Myocyte (in vitro differentiated cells): Measurements from ENCODE around the gene SPOCK1. TPM values are rescaled to one million over a fixed set of nuclear protein-coding genes. Genes with fewer than 3 reads are reported as not detected.

Source experiments
- DNase-seq: peaks from one replicate; pipeline ENCODE4 v3.0.0-alpha.2; 2012; ENCODE audit warnings: low read depth
- total RNA-seq: library from RNA; depleted of rRNA; stranded (reverse); fragments of >200 nt; gene quantifications from 2 replicates; pipeline ENCODE4 v1.2.3, GENCODE V29; 2014

Gene SPOCK1
- total RNA-seq, 1 donor from 2014 or later, result 9.5 TPM

DNA sequence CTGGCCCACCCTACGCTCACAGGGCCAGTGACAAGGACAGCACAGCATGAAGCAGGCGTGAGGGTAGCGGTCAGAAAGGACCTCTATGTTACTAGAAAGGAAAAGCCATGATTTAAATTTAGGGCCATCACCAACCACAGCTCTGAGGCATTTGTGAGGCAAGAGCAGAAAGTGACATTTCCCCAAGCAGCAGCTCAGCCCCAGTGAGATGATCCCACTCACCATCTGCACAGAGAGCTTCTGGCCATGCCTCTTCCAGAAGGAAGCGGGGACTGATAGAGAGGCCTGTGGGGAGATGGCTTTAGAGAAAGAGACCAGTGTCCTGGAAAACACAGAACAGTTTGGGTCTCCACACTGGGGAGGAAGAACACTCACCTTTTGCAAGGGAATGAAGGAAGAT is 413.9 kb downstream of the SPOCK1 start:
- no peak for DNase-seq

DNA sequence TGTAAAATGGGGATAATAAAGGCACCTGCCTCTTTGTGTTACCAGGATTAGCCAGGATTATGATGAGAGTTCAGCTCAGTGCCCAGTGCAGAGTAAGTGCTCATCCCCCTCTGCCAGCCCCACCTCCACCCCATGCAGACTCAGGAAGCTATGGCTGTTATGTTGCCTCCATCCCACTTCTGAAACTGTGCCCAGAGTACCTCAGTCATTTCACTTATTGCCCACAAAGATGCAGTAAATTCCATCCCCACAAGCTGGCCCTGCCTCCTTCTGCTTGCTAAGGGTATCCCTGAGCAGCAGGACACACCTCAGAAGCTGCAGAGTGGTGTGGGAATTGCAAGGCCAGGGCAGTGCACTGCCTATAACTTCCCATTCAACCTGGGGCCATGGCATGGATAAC is 415.1 kb downstream of the SPOCK1 start:
- no peak for DNase-seq

DNA sequence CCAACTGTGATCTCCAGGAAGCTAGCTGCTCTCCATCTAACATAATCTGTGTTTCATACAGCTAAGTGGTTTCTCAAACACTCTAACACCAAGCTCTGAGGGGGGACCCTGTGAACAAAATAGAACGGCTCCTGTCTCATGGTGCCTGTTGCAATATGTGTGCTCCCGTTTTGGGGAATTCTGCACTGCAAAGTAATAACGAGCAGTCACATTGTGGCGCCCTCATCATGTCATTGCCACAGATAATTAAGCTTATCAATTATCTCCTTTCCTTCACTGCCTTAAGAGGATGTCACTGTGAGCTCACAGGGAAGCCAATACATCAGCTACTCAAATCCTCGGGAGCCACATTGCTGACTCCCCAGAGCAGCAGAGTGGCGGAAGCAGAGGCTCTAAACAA is 416.2 kb downstream of the SPOCK1 start:
- DNase-seq, result no peak

DNA sequence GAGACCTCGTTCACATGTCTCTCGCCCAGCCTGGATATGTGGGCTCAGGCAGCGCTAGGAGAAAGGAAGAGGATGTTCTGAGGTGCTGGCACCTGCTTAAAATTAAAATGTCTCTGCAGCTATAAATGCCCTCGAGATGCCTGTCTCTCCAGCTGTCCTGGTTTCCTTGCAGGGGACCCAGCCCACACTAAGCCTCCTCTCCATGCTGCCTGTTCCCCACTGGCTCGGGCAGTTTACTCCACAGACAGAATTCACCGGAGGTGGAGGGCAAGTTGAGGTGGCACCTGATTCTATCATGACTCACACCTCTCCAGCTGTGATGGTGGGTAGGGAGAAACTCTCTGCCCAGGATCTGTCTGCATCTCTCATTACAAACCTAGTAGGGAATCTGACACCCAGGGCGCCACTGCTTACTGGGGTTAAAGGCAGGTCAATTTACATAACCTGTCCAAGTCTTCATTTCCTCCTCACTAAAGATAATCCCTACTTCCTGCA is 420.9 kb downstream of the SPOCK1 start:
- peak; percentile 60 for DNase-seq

DNA sequence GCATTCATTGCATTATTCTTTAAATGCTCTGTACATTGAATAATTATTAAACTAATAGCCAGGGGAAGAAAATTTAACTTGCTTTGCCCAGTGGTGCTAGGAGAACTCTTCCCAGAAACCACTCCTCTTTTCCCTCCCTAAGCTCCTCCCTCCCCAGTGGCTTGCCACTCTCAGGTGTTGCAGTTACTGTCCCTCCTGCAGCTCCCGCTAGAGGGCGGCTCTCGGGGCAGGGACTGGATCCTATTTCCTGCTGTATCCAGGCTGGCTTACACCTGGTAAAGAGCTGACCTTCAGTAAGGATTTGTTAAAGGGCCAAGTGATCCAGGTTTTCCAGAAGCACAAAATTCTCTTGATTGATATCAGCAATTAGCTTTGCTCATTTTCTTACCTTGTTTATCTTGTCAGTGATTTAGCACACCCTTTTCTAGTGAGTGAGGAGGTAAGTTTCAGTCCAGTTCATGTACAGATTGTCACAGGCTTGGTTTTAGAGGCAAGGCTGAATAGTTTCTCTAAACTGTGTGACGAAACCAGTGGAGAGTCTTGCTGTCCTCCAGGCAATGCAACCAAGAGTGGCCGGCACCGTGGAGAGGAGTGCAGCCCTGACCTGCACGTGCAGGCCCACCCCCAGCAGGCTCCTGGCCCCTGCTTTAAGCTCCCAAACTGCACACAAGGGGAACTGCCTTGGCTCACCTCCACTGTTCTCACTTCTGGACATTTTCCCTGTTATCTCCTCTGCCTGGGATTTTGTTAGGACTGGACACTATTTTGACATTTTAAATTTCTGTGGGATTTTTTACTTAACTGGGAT is 423.8 kb downstream of the SPOCK1 start:
- DNase-seq, result peak; percentile 51

DNA sequence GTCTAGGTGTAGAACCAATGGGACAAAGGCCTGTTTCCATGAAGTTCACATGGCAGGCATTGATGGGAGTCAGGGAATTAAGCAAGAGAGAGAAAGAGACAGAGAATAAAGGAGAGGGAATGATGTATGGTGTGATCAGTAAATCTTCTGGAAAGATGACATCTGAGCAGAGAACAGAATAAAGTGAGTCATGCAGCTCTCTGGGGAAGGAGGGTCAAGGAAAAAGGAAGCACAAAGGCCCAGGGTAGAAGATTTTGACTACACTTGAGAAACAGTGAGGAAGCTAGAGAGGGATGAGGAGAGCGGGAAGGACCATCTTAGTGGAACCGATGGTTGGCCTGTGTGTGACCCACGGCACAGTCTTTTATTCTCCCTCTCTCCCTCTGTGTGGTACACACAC is 425.9 kb downstream of the SPOCK1 start:
- DNase-seq, result peak; percentile 13

DNA sequence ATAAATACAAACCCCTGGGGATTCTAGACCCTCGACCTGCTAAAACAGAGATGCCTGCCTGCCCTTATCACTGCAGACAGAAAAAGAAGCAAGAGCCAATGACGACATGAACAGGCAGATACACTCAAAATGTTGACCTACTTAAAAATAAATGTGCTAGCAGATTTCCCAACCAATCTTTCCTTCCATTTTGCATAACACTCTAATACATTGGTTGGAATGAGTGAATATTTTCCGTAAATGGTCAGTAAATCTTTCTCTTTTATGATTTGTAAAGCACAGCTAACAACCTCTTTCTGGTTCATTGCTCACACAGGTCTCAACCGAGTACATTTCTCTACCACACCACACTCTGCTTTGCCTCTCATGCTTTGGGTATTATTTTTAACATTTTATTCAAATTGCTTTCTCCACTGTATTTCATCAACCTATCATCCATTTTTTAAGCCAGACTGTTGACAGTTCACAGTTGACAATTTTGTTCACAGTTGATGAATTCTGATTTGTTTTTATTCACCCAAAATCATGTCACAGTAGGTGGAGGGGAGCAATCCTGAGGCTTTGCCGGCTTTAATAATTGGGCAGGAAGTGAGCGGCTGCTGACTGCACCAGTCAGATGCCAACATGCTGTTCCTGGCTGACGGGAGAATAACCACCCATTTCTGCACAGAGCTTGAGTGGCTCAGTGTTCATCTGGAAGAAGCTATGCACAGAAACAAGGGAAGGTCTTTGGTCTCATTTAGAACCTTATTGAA is 426.6 kb downstream of the SPOCK1 start:
- no peak for DNase-seq

DNA sequence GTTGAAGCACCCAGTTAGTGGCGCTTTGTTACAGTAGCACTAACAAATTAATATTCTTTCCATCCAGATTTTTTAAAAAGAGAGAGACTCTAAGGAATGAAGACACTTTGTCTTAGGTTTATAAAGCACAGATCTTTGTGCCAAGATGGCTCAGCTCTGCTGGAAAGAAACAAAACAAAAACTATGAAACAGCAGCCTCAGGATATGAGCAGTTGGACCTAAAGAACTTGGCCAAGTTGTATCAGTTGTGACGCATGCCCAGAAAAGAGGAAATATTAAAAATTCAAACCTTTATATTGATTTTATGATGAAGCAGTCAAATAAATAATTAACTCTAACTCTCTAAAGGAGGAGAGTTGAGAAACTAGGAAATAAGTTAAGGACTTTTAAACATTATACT is 427.2 kb downstream of the SPOCK1 start:
- DNase-seq, result no peak

DNA sequence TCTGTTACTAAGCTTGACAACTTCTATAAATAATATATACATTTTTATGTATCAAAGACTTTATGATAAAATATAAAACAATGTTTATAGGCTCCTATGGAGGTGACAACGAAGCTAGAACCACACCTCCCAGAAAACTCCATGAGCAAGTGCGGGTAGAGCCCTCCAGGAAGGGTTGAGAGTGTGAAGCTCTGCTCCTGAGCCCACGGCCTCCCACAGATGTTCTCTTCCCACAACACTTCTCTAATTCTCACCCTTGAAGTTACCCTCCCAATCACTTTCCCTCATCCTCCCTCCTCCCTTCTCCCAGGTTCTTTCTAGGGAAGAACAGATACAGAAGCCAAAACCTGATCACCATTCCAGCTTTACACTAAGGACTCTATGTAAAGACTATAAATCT is 427.6 kb downstream of the SPOCK1 start:
- DNase-seq, result no peak

DNA sequence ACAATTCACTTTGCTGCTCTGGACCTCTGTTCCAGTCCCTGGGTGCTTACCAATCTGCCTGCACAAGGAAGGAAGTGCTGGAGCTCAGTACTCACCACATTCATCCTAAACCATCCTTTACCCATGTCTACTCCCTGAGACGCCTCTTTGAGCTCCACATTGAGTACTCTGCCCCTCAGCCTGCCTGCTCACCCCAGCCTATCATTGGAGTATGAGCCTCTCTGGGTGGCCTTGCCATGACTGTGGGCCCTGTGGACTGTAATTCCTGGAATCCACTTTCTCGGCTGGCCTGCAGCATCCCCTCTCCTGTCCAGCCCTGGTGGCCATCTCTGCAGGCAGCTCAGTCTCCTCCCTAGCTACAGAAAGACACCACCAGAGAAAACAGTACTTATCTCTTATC is 428.6 kb downstream of the SPOCK1 start:
- no peak for DNase-seq

DNA sequence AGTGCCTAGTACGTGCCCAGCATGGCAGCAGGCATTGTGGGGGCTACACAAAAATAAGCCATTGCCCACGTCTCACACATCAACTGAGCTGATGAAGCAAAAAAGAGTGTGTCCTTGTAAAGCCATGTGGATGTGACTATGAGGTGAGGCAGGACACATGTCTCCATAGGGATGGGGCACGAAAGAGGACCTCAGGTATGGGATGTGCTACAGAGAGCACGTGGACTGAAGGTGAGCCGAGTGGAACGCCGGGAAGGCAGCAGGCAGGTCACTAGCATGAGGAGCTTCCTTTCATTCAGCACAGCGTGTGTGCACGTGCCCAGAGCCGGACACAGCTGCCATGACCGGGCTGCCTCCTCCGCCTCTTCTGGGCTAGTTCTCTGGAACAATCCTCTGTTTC is 429.8 kb downstream of the SPOCK1 start:
- DNase-seq, result no peak

DNA sequence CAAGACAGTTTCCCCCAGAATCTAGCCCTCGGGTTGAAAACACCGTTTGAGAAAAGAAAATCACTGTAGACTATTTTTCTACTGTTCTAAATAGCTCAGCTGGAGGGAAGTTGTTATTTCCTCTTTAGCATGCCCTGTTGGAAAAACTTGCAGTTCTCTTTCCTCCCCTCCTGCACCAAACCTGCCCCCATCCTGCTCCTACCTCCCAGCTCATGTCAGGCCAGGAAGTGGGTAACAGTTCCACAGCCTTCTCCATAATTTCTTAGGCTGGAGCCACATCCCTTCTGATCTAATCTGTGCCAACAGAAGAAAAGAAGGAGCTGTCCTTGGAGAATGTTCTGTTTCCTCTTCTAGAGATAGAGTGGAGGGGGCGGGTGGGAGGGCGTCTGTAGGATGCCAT is 437.7 kb downstream of the SPOCK1 start:
- no peak for DNase-seq

DNA sequence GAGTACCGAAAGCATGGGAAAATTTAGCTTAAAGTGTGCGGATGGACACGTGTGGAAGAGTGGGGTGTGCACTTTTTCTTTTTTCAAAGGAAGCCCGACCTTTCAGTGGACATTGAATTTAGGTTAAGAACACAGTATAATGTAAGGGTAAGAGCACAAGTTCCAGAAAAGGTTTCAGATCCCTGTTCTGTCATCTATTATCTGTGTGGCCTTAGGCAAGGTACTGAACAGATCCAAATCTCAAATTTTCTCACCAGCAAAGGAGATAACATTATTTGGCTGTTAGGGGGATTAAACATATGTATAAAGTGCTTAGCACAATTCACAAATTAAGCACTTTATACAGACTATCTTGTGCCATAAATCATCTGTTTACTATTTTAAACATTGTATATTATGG is 441.0 kb downstream of the SPOCK1 start:
- no peak for DNase-seq

DNA sequence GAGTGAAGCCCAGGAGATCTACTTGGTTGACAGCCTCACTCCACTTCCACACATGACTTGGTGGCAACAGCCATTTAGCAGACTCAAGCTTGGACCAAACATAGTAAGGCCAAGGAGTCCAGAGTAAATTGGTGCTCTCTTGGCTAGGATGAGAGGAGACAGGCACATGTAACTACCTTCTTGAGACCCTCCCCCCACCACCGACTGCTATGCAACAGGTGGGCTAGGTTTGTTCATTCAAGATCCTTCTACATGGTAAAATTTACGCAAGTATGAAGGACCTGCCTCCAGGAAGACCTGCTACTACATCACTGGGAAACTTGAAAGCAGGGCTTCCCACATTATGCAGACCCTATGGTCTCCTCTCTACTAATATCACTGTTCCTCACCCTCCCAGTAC is 442.4 kb downstream of the SPOCK1 start:
- no peak for DNase-seq

DNA sequence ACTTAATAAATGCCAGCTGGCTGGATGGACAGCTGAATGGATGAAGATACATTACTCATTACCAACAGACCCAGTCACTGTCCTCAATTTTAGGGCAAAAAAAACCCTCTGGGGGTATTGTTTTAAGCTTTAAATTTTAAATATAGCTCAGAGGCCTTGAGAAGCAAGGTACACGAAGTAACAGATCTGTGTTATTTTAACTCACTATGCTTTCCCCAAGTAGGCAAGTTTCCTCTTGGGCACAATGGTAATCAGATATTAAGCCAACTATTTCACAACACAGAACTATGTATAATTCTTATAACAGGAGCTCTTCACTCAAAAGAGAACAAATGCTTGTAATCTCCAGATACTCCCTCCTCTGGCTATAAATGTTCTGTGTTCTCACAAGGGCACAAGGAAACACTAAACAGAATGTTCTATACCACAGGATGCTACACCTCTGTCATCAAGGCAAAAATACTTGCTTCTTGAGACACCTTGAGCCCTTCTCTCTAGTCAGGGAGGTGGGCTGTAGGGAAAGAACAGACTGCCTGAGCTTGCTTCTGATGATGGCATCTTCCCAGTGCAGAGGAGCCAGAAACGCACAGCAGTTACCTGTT is 443.8 kb downstream of the SPOCK1 start:
- no peak for DNase-seq

DNA sequence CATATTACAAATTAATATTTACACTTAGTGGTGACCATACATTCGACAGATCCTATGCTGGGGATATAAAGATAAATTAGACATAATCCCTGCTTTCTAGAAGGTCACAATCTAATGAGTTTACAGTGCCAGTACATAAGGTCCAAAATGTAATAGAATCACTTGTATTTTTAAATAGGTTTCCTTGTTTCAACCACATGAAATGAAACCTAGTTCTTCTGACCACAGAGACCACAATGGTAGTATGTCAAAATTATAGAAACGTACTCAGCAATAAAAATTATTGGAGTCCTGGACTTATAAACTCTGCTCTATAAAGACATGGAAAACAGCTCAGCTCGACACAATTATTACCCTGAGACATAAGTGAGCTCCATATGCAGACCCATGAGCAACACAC is 444.3 kb downstream of the SPOCK1 start:
- no peak for DNase-seq

DNA sequence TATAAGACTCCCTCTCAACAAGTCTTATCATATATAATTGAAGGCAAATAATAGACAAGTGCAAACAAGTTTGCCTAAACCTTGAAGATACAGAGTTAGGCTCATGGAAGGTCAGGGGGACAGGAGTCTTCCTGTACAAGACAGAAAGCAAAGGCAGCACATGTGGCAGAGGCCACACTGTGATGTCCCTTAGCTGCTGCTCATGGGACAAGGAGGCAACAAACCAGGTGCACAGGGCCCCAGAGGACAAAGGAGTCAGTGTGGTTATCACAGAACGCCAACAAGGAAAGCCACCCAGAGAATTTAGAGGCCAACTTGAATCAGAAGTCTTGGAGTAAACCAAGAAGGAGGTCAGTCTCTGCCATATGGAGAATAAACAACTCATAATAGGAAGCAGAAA is 444.8 kb downstream of the SPOCK1 start:
- peak; percentile 46 for DNase-seq

DNA sequence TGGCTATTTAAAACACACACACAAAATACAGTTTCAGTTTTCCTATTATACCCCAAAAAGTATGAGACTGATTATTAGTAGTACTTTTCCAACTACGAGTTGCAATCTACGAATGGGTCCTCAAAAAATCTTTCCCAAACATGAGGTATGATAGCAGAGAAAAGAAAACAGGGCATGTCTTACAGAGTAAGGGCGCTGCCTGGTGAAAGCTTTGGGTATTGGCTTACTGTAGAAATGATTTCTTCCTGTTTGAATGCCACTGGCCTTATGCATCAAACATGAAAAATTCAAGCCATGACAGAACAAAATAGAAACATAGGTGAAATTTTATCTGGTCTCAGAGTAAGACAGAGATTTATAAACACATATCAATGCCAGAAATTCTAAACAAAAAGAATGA is 448.0 kb downstream of the SPOCK1 start:
- no peak for DNase-seq

DNA sequence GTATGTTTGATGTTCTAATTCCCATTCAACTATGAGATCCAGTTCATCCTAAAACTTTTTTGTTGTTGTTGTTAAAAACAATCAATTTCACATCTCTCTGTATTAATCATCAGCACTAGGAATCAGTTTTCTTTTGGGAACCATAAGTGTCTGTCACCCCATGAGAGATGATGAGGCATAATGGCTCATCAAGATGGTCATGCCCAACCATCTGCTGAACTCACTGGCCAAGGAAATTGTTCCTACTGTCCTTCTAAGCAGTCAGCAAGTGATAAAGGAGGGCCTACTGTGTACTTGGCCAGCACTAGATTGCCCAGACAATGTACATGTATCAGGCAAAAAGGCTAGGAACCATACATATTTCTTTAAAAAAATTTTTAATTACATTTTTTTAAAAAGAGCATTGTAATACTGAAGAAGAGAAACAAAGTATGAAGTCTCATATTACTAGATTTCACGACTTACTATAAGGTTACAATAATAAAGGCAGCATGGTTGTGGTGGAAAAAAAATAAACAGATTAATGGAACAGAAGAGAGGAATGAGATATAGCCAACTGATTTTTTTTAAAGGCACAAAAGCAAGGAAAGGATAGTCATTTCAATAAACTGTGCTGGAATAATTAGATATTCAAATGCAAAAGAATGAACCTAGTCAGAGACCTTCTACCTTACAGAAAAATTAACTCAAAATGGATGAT is 458.3 kb downstream of the SPOCK1 start:
- no peak for DNase-seq

DNA sequence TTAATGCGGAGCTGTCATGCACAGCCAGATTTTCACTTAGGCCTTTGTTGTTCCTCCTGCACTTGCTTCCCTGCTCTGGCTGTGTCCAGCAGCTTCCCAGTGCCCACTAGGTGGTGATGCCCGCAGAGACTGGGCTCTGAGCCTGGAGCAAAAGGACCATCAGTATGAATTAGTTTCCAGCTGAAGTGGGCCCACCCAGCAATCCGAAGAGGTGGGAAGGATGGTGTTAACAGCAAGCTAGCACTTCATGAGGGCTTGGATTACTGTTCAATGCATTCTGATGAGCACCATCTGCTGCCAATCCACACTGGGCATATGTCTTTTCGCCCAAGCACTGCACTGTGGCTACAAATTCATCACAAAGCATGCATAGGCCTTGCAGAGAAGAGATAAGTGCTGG is 459.1 kb downstream of the SPOCK1 start:
- DNase-seq, result no peak

DNA sequence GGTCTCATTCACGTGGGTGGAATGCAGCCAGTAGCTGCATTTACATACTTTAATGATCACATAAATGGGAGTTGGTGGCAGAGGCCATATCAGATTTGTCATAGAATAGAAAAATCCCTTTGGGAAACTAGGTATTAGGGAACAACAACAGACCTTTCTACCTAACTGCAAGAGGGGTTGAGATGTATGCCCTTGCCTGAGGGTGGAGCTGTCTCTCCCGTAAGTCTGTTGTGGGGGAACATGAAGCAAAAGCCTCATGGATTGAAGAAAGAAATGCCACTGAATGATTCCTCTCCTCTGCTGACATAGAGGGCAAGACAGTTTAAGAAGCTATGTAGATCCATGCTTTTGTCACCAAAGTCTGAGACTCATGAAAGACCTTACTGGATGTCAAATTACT is 461.3 kb downstream of the SPOCK1 start:
- DNase-seq, result no peak

DNA sequence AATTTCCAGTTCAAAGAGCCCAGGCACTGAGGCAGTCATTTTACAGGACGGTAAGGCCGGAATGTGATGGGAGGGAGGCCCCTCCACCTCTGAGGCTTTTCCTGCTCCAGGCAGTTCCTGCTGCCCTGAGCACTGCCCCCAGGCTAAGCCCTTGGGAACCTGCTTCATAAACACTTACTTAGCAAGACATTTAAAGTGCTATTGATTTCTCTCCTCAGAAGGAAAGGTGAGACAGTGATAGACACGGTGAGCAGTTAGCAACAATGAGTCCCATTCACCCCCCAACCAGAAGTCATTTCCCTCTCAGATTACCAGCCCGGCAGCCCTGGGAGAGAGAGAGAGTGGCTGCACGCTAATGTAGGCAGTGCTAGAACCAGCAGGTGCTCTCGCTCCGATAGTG is 462.5 kb downstream of the SPOCK1 start:
- DNase-seq, result no peak
